H9 (cell line): ENCODE results near the gene CD53. TPM values are rescaled to one million over a fixed set of nuclear protein-coding genes. Genes with fewer than 3 reads are reported as not detected.

Experiments
- DNase-seq: peaks from one replicate; pipeline ENCODE4 v3.0.0-alpha.2; 2017
- H2AFZ ChIP-seq: one replicate; pipeline ENCODE4 v1.6.1; 2013; ENCODE audit warnings: mild to moderate bottlenecking, low read length, control low read depth, moderate library complexity
- H2AK5ac ChIP-seq: 2 replicates; pipeline ENCODE4 v1.6.1; 2013; ENCODE audit warnings: low read length, control low read depth, mixed read lengths; ENCODE audit not compliant: insufficient read length
- H2BK120ac ChIP-seq: one replicate; pipeline ENCODE4 v1.6.1; 2013; ENCODE audit warnings: low read depth, mild to moderate bottlenecking, low read length, control low read depth, inconsistent platforms; ENCODE audit not compliant: poor library complexity, severe bottlenecking
- H2BK12ac ChIP-seq: 2 replicates; pipeline ENCODE4 v1.6.1; 2013; ENCODE audit warnings: low read length, control low read depth, mixed read lengths, low read depth; ENCODE audit not compliant: insufficient read length
- H2BK15ac ChIP-seq: 2 replicates; pipeline ENCODE4 v1.6.1; 2013; ENCODE audit warnings: low read depth, low read length, control low read depth
- H2BK20ac ChIP-seq: one replicate; pipeline ENCODE4 v1.6.1; 2013; ENCODE audit warnings: low read depth, mild to moderate bottlenecking, low read length, control low read depth, inconsistent platforms; ENCODE audit not compliant: poor library complexity, severe bottlenecking
- H2BK5ac ChIP-seq: 2 replicates; pipeline ENCODE4 v1.6.1; 2013; ENCODE audit warnings: low read length, control low read depth, mixed read lengths; ENCODE audit not compliant: insufficient read length
- H3K14ac ChIP-seq: 2 replicates; pipeline ENCODE4 v1.6.1; 2013; ENCODE audit warnings: low read length, control low read depth; ENCODE audit not compliant: insufficient read depth
- H3K18ac ChIP-seq: 2 replicates; pipeline ENCODE4 v1.6.1; 2013; ENCODE audit warnings: low read depth, mild to moderate bottlenecking, mixed read lengths, low read length, control low read depth; ENCODE audit not compliant: insufficient read length
- H3K23ac ChIP-seq: 2 replicates; pipeline ENCODE4 v1.6.1; 2013; ENCODE audit warnings: low read length, control low read depth, mixed read lengths, low read depth; ENCODE audit not compliant: insufficient read length
- H3K23me2 ChIP-seq: 2 replicates; pipeline ENCODE4 v1.6.1; 2013; ENCODE audit warnings: low read depth, mild to moderate bottlenecking, mixed read lengths, low read length, control low read depth; ENCODE audit not compliant: insufficient read length, poor library complexity, severe bottlenecking
- H3K27ac ChIP-seq: 2 replicates; pipeline ENCODE4 v1.5.1; 2013; ENCODE audit warnings: low read length, control low read depth, mixed read lengths, low read depth; ENCODE audit not compliant: insufficient read length
- H3K27me3 ChIP-seq: 2 replicates; pipeline ENCODE4 v1.6.1; 2013; ENCODE audit warnings: low read length, control low read depth, inconsistent platforms; ENCODE audit not compliant: insufficient read depth
- H3K4ac ChIP-seq: 2 replicates; pipeline ENCODE4 v1.6.1; 2013; ENCODE audit warnings: low read depth, mild to moderate bottlenecking, control low read depth, inconsistent platforms, low read length, moderate library complexity
- H3K4me1 ChIP-seq: 2 replicates; pipeline ENCODE4 v1.6.1; 2013; ENCODE audit warnings: low read length, control low read depth, inconsistent platforms; ENCODE audit not compliant: insufficient read depth
- H3K4me2 ChIP-seq: 2 replicates; pipeline ENCODE4 v1.6.1; 2013; ENCODE audit warnings: low read length, control low read depth, mixed read lengths; ENCODE audit not compliant: insufficient read length, insufficient read depth
- H3K56ac ChIP-seq: 2 replicates; pipeline ENCODE4 v1.6.1; 2013; ENCODE audit warnings: low read depth, mild to moderate bottlenecking, mixed read lengths, low read length, control low read depth; ENCODE audit not compliant: insufficient read length
- H3K79me1 ChIP-seq: 2 replicates; pipeline ENCODE4 v1.6.1; 2013; ENCODE audit warnings: low read depth, mild to moderate bottlenecking, moderate library complexity, low read length, control low read depth, inconsistent platforms; ENCODE audit not compliant: insufficient read depth, poor library complexity, severe bottlenecking
- H3K79me2 ChIP-seq: 2 replicates; pipeline ENCODE4 v1.6.1; 2013; ENCODE audit warnings: low read length, control low read depth, inconsistent platforms; ENCODE audit not compliant: insufficient read depth
- H3K9ac ChIP-seq: 2 replicates; pipeline ENCODE4 v1.6.1; 2013; ENCODE audit warnings: low read length, control low read depth, mixed read lengths; ENCODE audit not compliant: insufficient read length; ENCODE audit errors: extremely low read depth
- H3K9me3 ChIP-seq: one replicate; pipeline ENCODE4 v1.6.1; 2013; ENCODE audit warnings: low read depth, low read length, inconsistent platforms; ENCODE audit not compliant: control insufficient read depth
- H3T11ph ChIP-seq: one replicate; pipeline ENCODE4 v1.6.1; 2013; ENCODE audit warnings: mild to moderate bottlenecking, low read length, control low read depth, inconsistent platforms
- H4K20me1 ChIP-seq: one replicate; pipeline ENCODE4 v1.6.1; 2013; ENCODE audit not compliant: control insufficient read depth, insufficient read length, insufficient read depth
- H4K5ac ChIP-seq: 2 replicates; pipeline ENCODE4 v1.6.1; 2013; ENCODE audit warnings: low read depth, mild to moderate bottlenecking, mixed read lengths, low read length, control low read depth; ENCODE audit not compliant: insufficient read length
- H4K8ac ChIP-seq: replicated peaks from 2 replicates; pipeline ENCODE4 v1.6.1; 2013; ENCODE audit warnings: low read length, control low read depth, mixed read lengths, low read depth; ENCODE audit not compliant: insufficient read length
- H4K91ac ChIP-seq: 2 replicates; pipeline ENCODE4 v1.6.1; 2013; ENCODE audit warnings: low read depth, mild to moderate bottlenecking, moderate library complexity, mixed read lengths, low read length, control low read depth; ENCODE audit not compliant: insufficient read length
- H3K27ac Mint-ChIP-seq, 3 experiments: 2 replicates in 2 of 3; 3 replicates in 1 of 3; pipeline ENCODE4 v1.8.0; 2020 to 2021; ENCODE audit warnings: mixed read lengths in 3 of 3, mild to moderate bottlenecking in 1 of 3, moderate library complexity in 1 of 3
- H3K27me3 Mint-ChIP-seq: 2 replicates; pipeline ENCODE4 v1.8.0; 2021; ENCODE audit warnings: low read depth, mild to moderate bottlenecking, moderate library complexity, mixed read lengths
- H3K36me3 Mint-ChIP-seq, 3 experiments: 2 replicates in 2 of 3; 3 replicates in 1 of 3; pipeline ENCODE4 v1.8.0; 2020 to 2021; ENCODE audit warnings: low read depth in 3 of 3, mixed read lengths in 3 of 3; ENCODE audit not compliant: insufficient read depth in 1 of 3
- H3K4me1 Mint-ChIP-seq, 2 experiments: 2 replicates each; pipeline ENCODE4 v1.8.0; 2020; ENCODE audit warnings: mixed read lengths in 2 of 2
- H3K4me3 Mint-ChIP-seq, 2 experiments: 2 replicates in 1 of 2; 3 replicates in 1 of 2; pipeline ENCODE4 v1.8.0; 2020 to 2021; ENCODE audit warnings: mild to moderate bottlenecking in 2 of 2, mixed read lengths in 2 of 2, moderate library complexity in 1 of 2
- H3K9me3 Mint-ChIP-seq, 2 experiments: 2 replicates in 1 of 2; 3 replicates in 1 of 2; pipeline ENCODE4 v1.8.0; 2020; ENCODE audit warnings: mild to moderate bottlenecking in 2 of 2, mixed read lengths in 2 of 2, moderate library complexity in 1 of 2
- CTCF ChIP-seq: fragments of 200-600 bp; sonication (generic); conservative IDR thresholded peaks from 3 replicates; pipeline ENCODE4 v1.8.0; 2021; ENCODE audit warnings: antibody characterized with exemption, mild to moderate bottlenecking
- WGBS: extraction: QIAGEN DNeasy Blood & Tissue Kit; methylation state at CpG from one replicate; pipeline ENCODE4 v1.1.7; 2013; ENCODE audit warnings: missing lambda C conversion rate, low lambda C conversion rate, mixed read lengths; ENCODE audit not compliant: insufficient read length; ENCODE audit errors: extremely low coverage; 5-methylcytosine and 5-hydroxymethylcytosine counted together
- total RNA-seq: library from RNA; stranded (reverse); gene quantifications from 2 replicates; pipeline ENCODE4 v1.2.1, GENCODE V29; 2021

CD53 gene
- total RNA-seq, 1 experiment from 2014 or later: 0.15 TPM

- no peak for DNase-seq
- Histone ChIP-seq H2AK5ac (no peak overlapping the region), H2BK120ac (no peak overlapping the region), H3K4ac (no peak overlapping the region), H2AFZ (no peak overlapping the region), H2BK15ac (no peak overlapping the region), H3K9me3 (no peaks in the 10 kb centered on the region), H3K23me2 (no peaks in the 10 kb centered on the region), H4K5ac (no peak overlapping the region), H3K4me1 (no peaks in the 10 kb centered on the region), H2BK20ac (no peak overlapping the region), H2BK5ac (no peak overlapping the region), H3K56ac (no peak overlapping the region), H3K79me1 (no peaks in the 10 kb centered on the region), H4K20me1 (no peaks in the 10 kb centered on the region), H3K9ac (no peak overlapping the region), H3K4me2 (no peak overlapping the region), H3T11ph (no peak overlapping the region), H3K79me2 (no peaks in the 10 kb centered on the region), H4K8ac (no peak overlapping the region), H3K14ac (no peak overlapping the region), H3K23ac (no peak overlapping the region), H2BK12ac (no peak overlapping the region), H4K91ac (no peak overlapping the region), H3K27me3 (no peaks in the 10 kb centered on the region), H3K18ac (no peak overlapping the region), H3K27ac (no peak overlapping the region)
- no peaks in the 10 kb centered on the region; the same call in 1 of the 2 replicates for H3K27me3 Mint-ChIP-seq
- H3K4me1 Mint-ChIP-seq: peaks cover 0 to 4% of the 10 kb centered on the region in 2 experiments; a peak in 2 of 4 replicates
- H3K4me3 Mint-ChIP-seq: no peak overlapping the region
- H3K9me3 Mint-ChIP-seq: peaks cover 8 to 25% of the 10 kb centered on the region in 2 experiments; a peak in 4 of 5 replicates
- 100% methylated on average over 2 of the region's 6 CpGs for WGBS
- no peak overlapping the region for H3K27ac Mint-ChIP-seq
- no peak for TF ChIP-seq CTCF
- H3K36me3 Mint-ChIP-seq: no peaks in the 10 kb centered on the region
These were observed 4.4 kb downstream of the CD53 start for GRCh38 chr1:110877364-110877763.
